ENCODE measurements around the gene SYNDIG1L.
A peak's percentile ranks its signal among the peaks of the same experiment; 100 is the strongest.
"Not testable (repeated sequence)": the region's sequence is repeated elsewhere in the genome, so short reads cannot be mapped to it uniquely, and the experiment has no call there.

The SYNDIG1L gene

DNA sequence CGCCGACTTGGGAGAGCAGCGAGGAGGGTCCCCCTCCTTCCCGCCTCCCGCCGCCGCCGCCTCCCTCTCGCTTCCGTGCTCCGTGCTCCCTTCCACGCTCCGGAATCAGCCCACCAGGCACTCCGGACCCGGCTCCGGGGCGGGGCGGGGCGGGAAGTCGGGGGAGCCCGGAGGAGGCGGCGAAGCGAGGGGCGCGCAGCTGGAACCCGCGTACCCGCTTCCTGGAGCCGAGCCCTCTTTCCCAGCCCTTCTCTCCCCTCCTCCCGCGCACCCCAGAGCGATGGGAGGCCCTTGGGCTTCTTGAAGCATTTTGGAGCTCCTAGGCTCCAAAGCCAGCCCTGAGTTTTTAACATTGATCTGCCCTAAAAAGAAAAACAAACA, at the start of gene SYNDIG1L:
TSS of gene SYNDIG1L (minus strand) at position 9 of the 381 bp plus-strand sequence. CDS start 16,466 bp downstream, outside the sequence.
- Mint-ChIP-seq H3K4me3 (peak within 1 kb of the TSS; percentile 35), H3K36me3 (no peaks in the 10 kb centered on the region), H3K27ac (no peak within 1 kb of the TSS), H3K9me3 (peaks cover 4% of the 10 kb centered on the region), H3K4me1 (peaks cover 7% of the 10 kb centered on the region), H3K27me3 (peaks cover 67% of the 10 kb centered on the region)
- no peak for ATAC-seq

DNA sequence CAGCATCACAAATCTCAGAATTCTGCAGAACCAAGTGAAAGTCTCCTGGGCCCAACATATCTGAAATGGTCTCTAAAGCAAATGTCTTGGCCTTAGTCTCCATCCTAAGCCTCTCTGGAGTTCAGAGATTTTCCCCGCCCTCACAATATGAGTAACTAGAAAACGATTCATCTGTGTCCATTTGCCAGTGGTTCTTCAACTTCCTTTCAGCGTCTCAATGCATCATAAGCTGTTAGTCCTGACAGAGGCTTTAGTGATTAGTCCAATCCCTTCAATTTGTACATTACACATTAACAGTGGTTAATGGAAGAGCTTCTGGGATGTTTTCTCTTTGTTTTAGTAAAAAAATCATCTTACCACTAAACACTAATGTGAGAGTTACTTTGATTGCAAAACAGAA, 49.7 kb upstream of the SYNDIG1L start:
- H3K9me3 Mint-ChIP-seq: peaks cover 4% of the 10 kb centered on the region
- no peaks in the 10 kb centered on the region for H3K4me1 Mint-ChIP-seq
- no peak for ATAC-seq
- no peak overlapping the region for H3K4me3 Mint-ChIP-seq
- peaks cover 60% of the 10 kb centered on the region for H3K36me3 Mint-ChIP-seq
- H3K27ac Mint-ChIP-seq: no peak overlapping the region
- no peaks in the 10 kb centered on the region for H3K27me3 Mint-ChIP-seq

DNA sequence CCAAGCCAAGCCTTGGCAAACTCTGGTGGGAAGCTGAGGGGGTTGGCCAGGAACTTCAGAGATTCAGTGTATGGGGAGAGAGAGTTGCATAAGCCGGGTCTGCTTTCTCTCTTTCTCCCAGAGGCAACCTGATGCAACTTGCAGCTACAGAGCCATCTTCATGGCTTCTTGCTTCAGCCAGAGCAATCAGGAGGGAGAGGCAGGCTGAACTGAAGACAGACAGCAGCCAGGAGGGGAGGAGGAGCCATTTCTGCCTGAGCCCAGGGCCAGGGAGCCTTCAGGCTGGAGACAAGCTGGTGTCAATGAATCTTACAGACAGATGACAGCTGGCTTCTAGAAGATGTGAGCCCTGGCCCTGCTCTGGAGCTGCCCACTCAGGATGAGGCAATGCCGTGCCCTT, 48.4 kb upstream of the SYNDIG1L start:
- Mint-ChIP-seq H3K4me3 (no peak overlapping the region), H3K27me3 (no peaks in the 10 kb centered on the region), H3K36me3 (peaks cover 51% of the 10 kb centered on the region), H3K4me1 (no peaks in the 10 kb centered on the region), H3K9me3 (peaks cover 4% of the 10 kb centered on the region), H3K27ac (no peak overlapping the region)
- no peak for ATAC-seq

DNA sequence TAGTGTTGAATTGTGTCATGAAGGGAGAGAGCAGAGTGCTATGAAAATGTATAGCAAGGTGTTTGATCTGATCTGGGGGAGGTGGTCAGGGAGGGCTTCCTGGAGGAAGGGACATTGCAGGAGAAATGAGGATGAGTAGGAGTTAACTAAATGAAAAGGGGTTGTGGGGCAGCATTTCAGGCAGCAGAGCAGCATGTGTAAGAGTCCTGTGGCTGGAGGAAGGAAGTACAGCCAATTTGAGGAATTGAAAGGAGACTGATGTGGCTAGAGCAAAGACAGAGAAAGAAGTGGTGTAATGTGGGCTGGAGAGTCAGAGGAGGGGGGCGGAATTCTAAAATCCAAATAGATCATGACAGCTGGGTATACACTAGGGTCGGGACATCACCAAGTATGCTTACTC, 46.6 kb upstream of the SYNDIG1L start:
- peaks cover 4% of the 10 kb centered on the region for H3K9me3 Mint-ChIP-seq
- no peaks in the 10 kb centered on the region for H3K27me3 Mint-ChIP-seq
- H3K4me1 Mint-ChIP-seq: no peaks in the 10 kb centered on the region
- H3K4me3 Mint-ChIP-seq: no peak overlapping the region
- peaks cover 48% of the 10 kb centered on the region for H3K36me3 Mint-ChIP-seq
- ATAC-seq: no peak
- H3K27ac Mint-ChIP-seq: no peak overlapping the region

DNA sequence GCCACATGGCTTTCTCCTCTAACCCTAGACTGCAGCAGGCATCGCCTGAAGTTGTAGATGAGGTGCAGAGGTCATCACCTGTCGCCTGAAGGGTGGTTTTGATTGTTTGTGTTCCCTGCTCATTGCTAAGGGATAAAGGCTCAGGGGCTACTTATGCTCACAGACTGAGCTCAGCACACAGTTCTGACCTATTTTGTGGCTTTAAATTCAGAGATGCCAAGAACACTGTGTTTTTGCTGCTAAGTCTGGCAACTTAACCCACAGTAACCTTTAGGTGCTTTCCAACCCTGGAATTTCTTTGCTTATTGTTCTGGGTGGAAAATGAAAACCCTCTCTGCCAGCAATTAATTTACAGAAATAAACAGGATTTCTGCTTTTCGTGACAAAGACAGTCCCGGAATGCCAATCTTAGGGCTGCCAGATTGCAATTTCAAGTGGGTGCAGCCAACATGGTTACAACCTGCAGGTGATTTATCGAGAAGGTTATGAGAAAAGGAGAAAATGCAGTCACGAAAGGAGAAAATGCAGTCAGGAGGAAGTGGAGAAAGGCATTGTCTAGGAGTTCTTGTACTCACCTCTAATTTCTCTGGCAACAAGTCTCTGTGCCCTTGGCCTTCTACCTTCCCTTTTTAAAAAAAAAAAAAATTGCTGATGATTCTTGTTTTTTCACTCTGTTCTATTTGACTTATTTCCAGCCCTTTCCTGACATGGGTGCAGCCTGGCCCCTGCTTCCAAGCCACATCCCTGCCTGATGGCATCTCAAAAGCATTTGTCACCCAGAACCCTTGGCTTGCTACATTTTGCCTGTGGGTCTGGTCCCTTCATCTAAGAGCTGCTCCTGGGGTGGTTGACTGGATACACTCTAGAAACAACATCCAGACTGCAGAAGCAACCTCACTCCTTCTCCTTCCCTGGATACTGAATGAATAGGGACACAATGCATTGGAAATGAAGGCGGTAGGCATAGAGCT, 43.8 kb upstream of the SYNDIG1L start:
- peaks cover 29% of the 10 kb centered on the region for H3K36me3 Mint-ChIP-seq
- H3K27ac Mint-ChIP-seq: no peak overlapping the region
- no peak overlapping the region for H3K4me3 Mint-ChIP-seq
- no peak for ATAC-seq
- peaks cover 4% of the 10 kb centered on the region for H3K9me3 Mint-ChIP-seq
- no peaks in the 10 kb centered on the region for H3K27me3 Mint-ChIP-seq
- H3K4me1 Mint-ChIP-seq: no peaks in the 10 kb centered on the region

DNA sequence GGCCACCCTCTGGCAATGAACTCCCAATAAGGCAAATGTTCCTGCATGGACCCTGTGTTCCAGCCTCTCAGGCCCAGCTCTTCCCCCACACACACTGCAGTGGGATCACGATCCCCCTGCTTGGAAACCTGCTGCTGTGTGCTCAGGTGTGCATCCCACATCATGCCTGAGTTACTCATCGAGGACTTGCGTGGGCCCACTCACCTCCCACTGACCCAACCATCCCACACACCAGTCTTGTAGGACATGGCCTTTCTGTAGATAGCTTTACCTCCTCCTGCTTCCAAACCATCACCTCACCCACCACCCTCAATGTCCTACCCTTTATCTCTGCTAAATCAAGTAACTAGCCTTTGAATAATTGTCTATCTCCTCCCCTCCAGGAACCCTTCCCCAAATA, 42.5 kb upstream of the SYNDIG1L start:
- Mint-ChIP-seq H3K9me3 (peaks cover 4% of the 10 kb centered on the region), H3K4me1 (no peaks in the 10 kb centered on the region), H3K4me3 (no peak overlapping the region), H3K36me3 (peaks cover 17% of the 10 kb centered on the region), H3K27me3 (no peaks in the 10 kb centered on the region), H3K27ac (no peak overlapping the region)
- ATAC-seq: no peak

DNA sequence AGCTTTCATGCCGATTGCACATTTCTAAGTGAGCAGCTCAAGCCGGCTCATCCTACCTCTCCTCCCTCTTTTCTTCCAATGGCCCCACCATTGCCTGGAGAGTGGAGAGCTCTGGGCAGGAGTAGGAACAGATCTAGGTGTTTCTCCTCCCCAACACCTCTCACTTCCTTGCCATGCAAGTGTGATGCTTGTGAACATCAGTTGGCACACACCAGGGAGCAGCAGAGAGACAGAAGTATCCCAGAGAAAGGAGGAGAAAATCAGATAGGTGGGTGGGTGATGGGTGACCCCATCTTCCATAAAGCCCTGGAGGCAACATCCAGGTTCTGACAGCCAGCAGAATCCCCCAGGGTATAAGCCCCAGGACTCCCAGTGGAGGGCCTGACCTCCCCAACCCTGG, 39.3 kb upstream of the SYNDIG1L start:
- H3K27me3 Mint-ChIP-seq: peaks cover 6% of the 10 kb centered on the region
- H3K4me3 Mint-ChIP-seq: no peak overlapping the region
- H3K27ac Mint-ChIP-seq: no peak overlapping the region
- H3K36me3 Mint-ChIP-seq: no peaks in the 10 kb centered on the region
- peaks cover 3% of the 10 kb centered on the region for H3K4me1 Mint-ChIP-seq
- no peak for ATAC-seq
- H3K9me3 Mint-ChIP-seq: no peaks in the 10 kb centered on the region

DNA sequence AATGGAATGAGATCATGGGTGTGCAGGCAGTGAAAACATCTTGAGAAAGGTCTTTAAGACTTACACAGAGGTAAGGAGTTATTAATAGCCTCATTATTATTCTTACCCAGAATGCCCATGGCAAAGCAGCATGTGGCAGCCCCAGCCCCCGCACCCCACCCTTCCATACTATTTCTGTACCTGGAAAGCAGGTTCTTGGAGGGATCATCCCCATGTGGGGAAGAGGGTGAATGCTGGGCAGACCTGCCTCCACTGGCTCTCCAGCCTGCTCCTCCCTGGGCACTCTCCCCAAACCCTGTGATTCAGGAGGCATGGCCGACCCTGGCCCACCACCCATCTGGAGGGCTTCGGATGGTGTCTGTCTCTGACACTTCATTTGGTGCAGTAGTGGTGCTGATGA, 38.8 kb upstream of the SYNDIG1L start:
- no peaks in the 10 kb centered on the region for H3K36me3 Mint-ChIP-seq
- H3K9me3 Mint-ChIP-seq: no peaks in the 10 kb centered on the region
- no peak overlapping the region for H3K4me3 Mint-ChIP-seq
- H3K4me1 Mint-ChIP-seq: peaks cover 8% of the 10 kb centered on the region
- H3K27ac Mint-ChIP-seq: no peak overlapping the region
- ATAC-seq: no peak
- H3K27me3 Mint-ChIP-seq: peaks cover 11% of the 10 kb centered on the region

DNA sequence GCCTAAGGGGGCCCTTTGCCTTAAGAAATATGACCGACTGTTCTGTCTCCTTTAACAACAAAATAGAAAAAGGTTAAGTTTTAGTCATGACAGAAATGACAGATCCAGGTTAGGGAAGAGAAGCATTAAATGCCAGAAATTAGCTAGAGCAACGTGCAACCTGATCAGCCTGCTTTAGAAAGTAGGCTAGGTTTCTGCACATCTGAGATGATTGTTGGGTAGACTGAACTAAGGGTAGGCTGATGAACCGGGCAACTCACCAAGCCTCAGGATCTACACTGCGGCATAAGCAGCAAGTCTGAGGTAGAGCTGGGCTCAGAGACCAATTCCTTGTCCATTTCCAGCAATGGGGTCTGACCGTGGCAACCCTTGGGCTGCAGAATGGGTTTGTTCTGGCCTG, 37.7 kb upstream of the SYNDIG1L start:
- no peak for ATAC-seq
- no peaks in the 10 kb centered on the region for H3K36me3 Mint-ChIP-seq
- H3K27me3 Mint-ChIP-seq: peaks cover 14% of the 10 kb centered on the region
- H3K27ac Mint-ChIP-seq: no peak overlapping the region
- no peaks in the 10 kb centered on the region for H3K9me3 Mint-ChIP-seq
- no peak overlapping the region for H3K4me3 Mint-ChIP-seq
- H3K4me1 Mint-ChIP-seq: peaks cover 10% of the 10 kb centered on the region

DNA sequence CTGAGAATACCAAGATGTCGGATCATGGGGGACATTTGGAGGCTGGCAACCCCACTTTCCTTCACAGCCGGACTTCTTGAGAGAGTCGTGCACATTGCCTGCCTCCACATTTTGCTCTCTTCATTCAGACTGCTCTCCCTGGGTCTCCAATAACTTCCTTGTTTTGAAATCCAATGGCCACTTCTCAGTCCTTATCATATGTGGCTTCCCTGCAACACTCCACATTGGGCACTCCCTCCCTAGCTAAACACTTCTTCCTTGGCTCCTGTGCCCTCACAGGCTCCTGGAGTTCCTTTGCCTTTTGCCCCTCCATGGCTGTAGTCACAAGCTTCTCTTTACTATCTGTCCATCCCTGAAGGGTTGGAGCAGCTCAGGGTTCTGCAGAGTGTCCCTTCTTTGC, 37.0 kb upstream of the SYNDIG1L start:
- H3K27me3 Mint-ChIP-seq: peaks cover 14% of the 10 kb centered on the region
- no peaks in the 10 kb centered on the region for H3K36me3 Mint-ChIP-seq
- H3K4me1 Mint-ChIP-seq: peaks cover 10% of the 10 kb centered on the region
- H3K4me3 Mint-ChIP-seq: no peak overlapping the region
- no peak overlapping the region for H3K27ac Mint-ChIP-seq
- ATAC-seq: no peak
- no peaks in the 10 kb centered on the region for H3K9me3 Mint-ChIP-seq

DNA sequence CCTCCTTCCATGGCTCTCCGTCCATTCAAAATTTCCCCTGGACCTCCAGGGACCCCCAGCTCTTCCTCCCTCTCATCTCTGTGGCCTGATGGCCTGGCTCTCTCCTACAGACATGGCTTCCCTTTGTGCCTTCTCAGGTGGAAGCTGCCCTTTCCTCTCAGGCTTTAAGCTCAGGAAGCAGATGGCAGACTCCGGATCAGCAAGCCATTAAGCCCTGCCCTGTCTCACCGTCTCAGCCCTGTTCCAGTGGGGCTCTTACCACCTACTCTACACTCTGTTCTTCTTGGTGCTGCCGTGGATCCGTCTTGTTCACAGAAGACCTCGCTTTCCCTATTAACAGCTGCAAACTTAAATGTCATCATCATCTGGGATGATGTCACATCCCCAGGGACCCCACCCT, 34.0 kb upstream of the SYNDIG1L start:
- Mint-ChIP-seq H3K27ac (no peak overlapping the region), H3K4me3 (no peak overlapping the region), H3K27me3 (peaks cover 21% of the 10 kb centered on the region), H3K9me3 (no peaks in the 10 kb centered on the region), H3K4me1 (peaks cover 10% of the 10 kb centered on the region), H3K36me3 (no peaks in the 10 kb centered on the region)
- no peak for ATAC-seq

DNA sequence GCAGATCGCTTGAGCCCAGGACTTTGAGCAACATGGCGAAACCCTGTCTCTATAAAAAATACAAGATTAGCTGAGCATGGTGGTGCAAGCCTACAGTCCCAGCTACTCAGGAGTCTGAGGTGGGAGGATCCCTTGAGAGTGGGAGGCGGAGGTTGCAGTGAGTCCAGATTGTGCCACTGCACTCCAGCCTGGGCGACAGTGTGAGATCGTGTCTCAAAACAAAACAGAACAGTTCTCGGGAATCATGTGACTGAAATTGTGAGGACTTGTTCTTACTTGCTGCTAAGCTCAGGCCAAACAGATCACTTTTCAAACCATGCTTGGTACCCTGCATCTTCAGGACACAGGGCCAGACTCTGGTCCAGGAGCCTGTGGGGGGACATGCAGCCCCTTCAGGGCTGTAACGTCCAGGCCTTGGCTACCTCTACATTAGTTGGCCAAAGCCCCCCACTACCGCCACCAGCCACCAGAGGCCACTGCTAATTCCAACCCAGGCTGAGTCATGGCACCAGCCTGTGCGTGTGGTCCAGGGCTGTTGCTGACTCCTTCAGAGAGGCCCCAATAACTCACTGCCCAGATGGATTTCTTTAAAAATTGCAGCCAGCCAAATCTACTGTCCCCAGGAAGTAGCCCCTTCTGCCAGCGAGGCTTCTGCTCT, 33.4 kb upstream of the SYNDIG1L start:
- Mint-ChIP-seq H3K9me3 (peaks cover 3% of the 10 kb centered on the region), H3K4me3 (no peak overlapping the region)
- peak; percentile 81 for ATAC-seq

DNA sequence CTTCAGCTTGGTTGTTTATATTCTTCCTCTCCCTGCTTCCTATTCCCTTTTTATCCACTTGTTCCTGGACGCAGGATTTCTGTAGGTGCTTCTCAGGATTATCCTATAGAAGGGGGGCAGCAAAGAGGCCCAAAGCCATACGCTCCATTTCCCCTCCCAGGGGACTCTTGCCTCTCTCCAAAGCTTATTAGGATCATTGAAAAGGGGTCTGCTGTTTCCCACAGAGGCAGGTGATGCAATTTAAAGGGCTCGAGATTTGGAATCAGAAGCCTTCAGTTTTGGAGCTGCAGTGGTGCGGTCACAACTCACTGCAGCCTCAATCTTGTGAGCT, 31.5 kb upstream of the SYNDIG1L start:
- no peak overlapping the region for H3K4me3 Mint-ChIP-seq
- ATAC-seq: no peak
- H3K4me1 Mint-ChIP-seq: peaks cover 10% of the 10 kb centered on the region
- H3K27ac Mint-ChIP-seq: no peak overlapping the region
- peaks cover 6% of the 10 kb centered on the region for H3K9me3 Mint-ChIP-seq
- H3K27me3 Mint-ChIP-seq: peaks cover 21% of the 10 kb centered on the region
- no peaks in the 10 kb centered on the region for H3K36me3 Mint-ChIP-seq

More for the DNA sequence above, 33.4 kb upstream of the SYNDIG1L start:
- peaks cover 21% of the 10 kb centered on the region for H3K27me3 Mint-ChIP-seq
- peaks cover 10% of the 10 kb centered on the region for H3K4me1 Mint-ChIP-seq
- no peaks in the 10 kb centered on the region for H3K36me3 Mint-ChIP-seq
- no peak overlapping the region for H3K27ac Mint-ChIP-seq

DNA sequence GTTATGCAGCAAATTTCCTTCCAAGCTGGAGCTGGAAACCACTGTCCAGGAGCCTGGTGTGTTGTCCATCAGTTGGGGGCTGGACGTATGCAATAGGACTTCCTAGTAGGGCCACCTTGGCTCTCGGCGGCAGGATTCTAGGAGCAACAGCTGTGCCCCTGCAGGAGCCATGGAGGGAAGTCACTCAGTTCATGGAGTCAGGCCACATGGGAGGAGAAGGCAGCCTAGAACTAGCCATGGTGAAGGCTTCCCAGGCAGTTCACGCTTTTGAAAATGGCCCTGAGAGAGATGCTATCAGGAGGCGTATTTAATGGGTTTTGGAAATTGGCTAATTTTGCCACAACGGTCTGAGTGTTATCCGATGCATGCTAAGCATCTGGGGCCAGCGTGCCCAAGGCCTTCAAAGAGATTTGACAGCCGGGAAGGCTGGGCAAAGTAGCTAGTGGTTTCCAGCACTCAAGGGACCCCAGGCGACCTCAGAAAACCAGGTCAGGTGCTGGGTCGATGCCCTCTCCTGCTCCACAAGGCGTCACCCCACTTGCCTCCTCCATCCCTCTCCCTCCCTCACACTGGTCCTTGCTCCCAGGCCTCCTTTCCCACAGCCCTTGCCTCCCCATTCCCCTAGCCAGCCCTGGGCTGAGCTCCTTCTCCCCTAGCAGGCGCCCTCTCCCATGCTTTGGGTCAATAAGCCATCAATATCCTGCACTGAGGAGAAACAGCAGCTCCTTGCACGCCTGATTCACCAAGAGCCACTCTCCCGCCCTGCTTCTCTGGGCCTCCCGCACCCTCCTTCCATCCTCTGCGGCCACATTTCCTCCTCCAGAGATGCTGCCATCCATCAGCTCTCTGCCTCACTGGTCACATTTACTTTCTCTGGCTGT, 30.9 kb upstream of the SYNDIG1L start:
- ATAC-seq: no peak
- H3K9me3 Mint-ChIP-seq: peaks cover 6% of the 10 kb centered on the region
- H3K27ac Mint-ChIP-seq: no peak overlapping the region
- H3K36me3 Mint-ChIP-seq: no peaks in the 10 kb centered on the region
- H3K27me3 Mint-ChIP-seq: peaks cover 21% of the 10 kb centered on the region
- no peak overlapping the region for H3K4me3 Mint-ChIP-seq
- H3K4me1 Mint-ChIP-seq: peaks cover 10% of the 10 kb centered on the region

DNA sequence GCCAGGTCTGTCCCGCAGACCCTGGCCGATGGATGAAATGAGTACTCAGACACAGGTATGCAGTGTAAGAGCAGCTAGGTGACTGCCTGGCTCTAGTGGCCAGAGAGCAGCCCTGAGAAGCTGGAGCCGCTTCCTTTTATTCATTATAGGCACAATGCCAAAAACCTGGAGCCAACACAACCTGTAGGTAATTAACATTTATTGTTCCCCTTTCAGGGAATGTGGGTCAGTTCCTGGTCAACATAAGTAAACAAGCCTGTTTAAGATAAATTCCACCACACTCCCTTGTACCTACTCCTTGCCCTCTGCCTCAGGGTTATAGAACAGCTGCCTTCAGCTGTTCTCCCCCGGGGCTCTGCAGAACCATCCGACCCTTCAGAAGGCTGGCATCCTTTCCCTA, 28.4 kb upstream of the SYNDIG1L start:
- not testable (repeated sequence) for H3K36me3 Mint-ChIP-seq, ATAC-seq, H3K4me1 Mint-ChIP-seq, H3K27ac Mint-ChIP-seq, H3K27me3 Mint-ChIP-seq, H3K9me3 Mint-ChIP-seq, H3K4me3 Mint-ChIP-seq

Data from stimulated activated memory B cell treated with anti-CD40 and anti-IgM and Interleukin-4, amounts not matched to agents 10 μg/mL and 1 μg/mL and 100 μg/mL, for 72 hours (primary cell).